ENCODE results near the gene WEE2. TPM values are rescaled to one million over a fixed set of nuclear protein-coding genes. Genes with fewer than 3 reads are reported as not detected.

WEE2 gene
- polyA plus RNA-seq, 1 experiment = not detected

- TF ChIP-seq CTCF (IDR thresholded peaks at IDR 0.05; ENCODE audit: insufficient read depth, low read depth, low read length) = no peak
- Histone ChIP-seq H3K4me3 (ENCODE audit: low read depth, low read length) (no peak overlapping the region), H3K36me3 (ENCODE audit: control insufficient read depth, insufficient read depth, low read length) (no peaks in the 10 kb centered on the region), H3K27me3 (ENCODE audit: control insufficient read depth, insufficient read depth, low read length) (no peaks in the 10 kb centered on the region)
- CTCF ChIA-PET = interaction anchor here (1.7 kb wide), 1 partner anchor 16 kb away, joined by 7 read pairs; the partner anchor contains the start of gene SSBP1
- DNase-seq (ENCODE audit: low read depth) = no peak
- POLR2A ChIA-PET = no interaction called here
These were observed 14.4 kb downstream of the WEE2 start for GRCh38 chr7:141722529-141722928.

GRCh38 chr7:141729020-141729419 lies 20.9 kb downstream of the WEE2 start:
- ChIA-PET POLR2A (no interaction called here), CTCF (interaction anchor here (0.7 to 2.4 kb wide), 4 partner anchors 9 to 57 kb away, joined by 4 to 13 read pairs (median 4); partner anchors contain the start of gene SSBP1)
- DNase-seq (ENCODE audit: low read depth) = no peak
- no peak for TF ChIP-seq CTCF (IDR thresholded peaks at IDR 0.05; ENCODE audit: insufficient read depth, low read depth, low read length)
- Histone ChIP-seq H3K4me3 (ENCODE audit: low read depth, low read length) (no peak overlapping the region), H3K27me3 (ENCODE audit: control insufficient read depth, insufficient read depth, low read length) (no peaks in the 10 kb centered on the region), H3K36me3 (ENCODE audit: control insufficient read depth, insufficient read depth, low read length) (no peaks in the 10 kb centered on the region)

DNA sequence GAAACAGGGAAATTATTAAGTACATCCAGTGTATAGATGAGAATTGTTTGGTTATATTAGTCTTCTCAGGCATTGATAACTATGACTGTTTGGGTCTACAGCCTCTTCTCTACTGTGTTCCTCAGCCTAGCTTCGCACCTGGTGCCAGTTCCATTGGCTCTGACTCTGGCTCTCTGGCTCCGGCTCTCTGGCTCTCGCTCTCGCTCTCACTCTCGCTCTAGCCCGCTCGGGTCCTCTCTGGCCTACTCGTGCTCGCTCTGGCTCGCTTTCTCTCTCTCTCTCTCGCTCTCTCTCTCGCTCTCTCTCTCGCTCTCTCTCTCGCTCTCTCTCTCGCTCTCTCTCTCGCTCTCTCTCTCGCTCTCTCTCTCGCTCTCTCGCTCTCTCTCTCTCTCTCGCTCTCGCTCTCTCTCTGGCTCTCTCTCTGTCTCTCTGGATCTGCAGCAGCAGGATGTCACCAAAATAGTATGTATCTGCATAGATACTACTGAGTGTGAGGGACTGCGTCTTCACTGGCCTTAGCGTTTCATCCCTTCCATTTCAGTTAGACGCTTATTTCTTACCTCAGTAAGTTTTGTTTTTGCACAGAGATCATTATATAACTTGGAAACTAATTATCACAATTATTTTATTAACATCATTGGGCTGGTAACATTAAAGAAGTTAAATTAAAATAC lies 23.5 kb downstream of the WEE2 start:
- POLR2A ChIA-PET = no interaction called here
- CTCF ChIA-PET = no interaction called here
- no peaks in the 10 kb centered on the region for H3K27me3 ChIP-seq (ENCODE audit: control insufficient read depth, insufficient read depth, low read length)
- H3K36me3 ChIP-seq (ENCODE audit: control insufficient read depth, insufficient read depth, low read length) = no peaks in the 10 kb centered on the region
- no peak for TF ChIP-seq CTCF (IDR thresholded peaks at IDR 0.05; ENCODE audit: insufficient read depth, low read depth, low read length)
- H3K4me3 ChIP-seq (ENCODE audit: low read depth, low read length) = no peak overlapping the region
- DNase-seq (ENCODE audit: low read depth) = no peak

GRCh38 chr7:141737118-141737835 lies 29.1 kb downstream of the WEE2 start:
- DNase-seq (ENCODE audit: low read depth) = no peak
- TF ChIP-seq CTCF (IDR thresholded peaks at IDR 0.05; ENCODE audit: insufficient read depth, low read depth, low read length) = no peak
- no peaks in the 10 kb centered on the region for H3K27me3 ChIP-seq (ENCODE audit: control insufficient read depth, insufficient read depth, low read length)
- ChIA-PET CTCF (interaction anchor here (0.6 to 2.3 kb wide), 20 partner anchors 8 to 1680 kb away, joined by 3 to 17 read pairs (median 4); partner anchors contain the start of gene TAS2R4), POLR2A (no interaction called here)
- peak overlapping the region; percentile 63 for H3K4me3 ChIP-seq (ENCODE audit: low read depth, low read length)
- H3K36me3 ChIP-seq (ENCODE audit: control insufficient read depth, insufficient read depth, low read length) = peaks cover 3% of the 10 kb centered on the region

DNA sequence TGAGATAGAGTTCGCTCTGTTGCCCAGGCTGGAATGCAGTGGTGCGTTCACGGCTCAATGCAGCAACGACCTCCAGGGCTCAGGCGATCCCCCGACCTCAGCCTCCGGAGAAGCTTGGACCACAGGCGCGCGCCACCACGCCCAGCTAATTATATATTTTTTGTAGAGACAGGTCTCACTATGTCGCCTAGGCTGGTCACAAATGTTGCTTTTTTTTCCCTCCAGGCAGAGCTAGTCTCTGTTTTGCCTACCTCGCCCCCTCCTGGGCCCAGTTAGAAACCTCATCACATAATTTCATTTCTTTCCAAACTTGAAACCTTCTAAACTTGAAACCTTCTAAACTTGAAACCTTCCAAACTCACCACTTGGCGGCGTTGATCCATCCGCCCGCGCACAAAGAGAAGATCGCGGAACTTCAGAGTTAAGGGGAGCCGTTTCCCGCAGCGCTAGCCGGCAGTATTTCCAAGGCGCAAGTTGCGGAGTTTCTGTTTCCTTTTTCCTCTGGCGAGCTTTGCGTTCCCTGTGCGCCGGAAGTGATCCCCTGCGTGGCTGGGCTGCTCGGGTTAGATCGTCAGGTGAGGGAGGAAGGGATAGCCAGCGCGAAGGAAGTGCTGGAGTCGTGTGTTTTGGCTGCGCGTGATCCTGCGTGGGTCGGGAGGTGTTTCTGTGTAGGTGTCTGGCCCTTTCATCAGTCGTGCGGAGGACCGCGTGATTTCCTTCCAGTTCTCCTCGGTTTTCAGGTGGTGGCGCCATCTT lies 29.9 kb downstream of the WEE2 start, which contains the start of gene SSBP1:
SSBP1 (plus strand) TSS at position 523 of the 756 bp plus-strand sequence. CDS start 809 bp downstream, outside the sequence.
- Histone ChIP-seq H3K4me3 (ENCODE audit: low read depth, low read length) (peak within 1 kb of the TSS; percentile 88), H3K27me3 (ENCODE audit: control insufficient read depth, insufficient read depth, low read length) (no peaks in the 10 kb centered on the region), H3K36me3 (ENCODE audit: control insufficient read depth, insufficient read depth, low read length) (peaks cover 3% of the 10 kb centered on the region)
- peak; percentile 84 for TF ChIP-seq CTCF (IDR thresholded peaks at IDR 0.05; ENCODE audit: insufficient read depth, low read depth, low read length)
- peak; percentile 82 for DNase-seq (ENCODE audit: low read depth)
- ChIA-PET CTCF (interaction anchor here (0.6 to 2.3 kb wide), 20 partner anchors 9 to 1681 kb away, joined by 3 to 17 read pairs (median 4); partner anchors contain the start of gene TAS2R4), POLR2A (interaction anchor here (0.5 to 0.6 kb wide), 2 partner anchors 60 to 497 kb away, joined by 3 to 9 read pairs; no protein-coding TSS in a partner anchor)

Measured in BJ (cell line).